Superior temporal gyrus (tissue), 1 donor: ENCODE measurements around the gene ASB1.
A peak's percentile ranks its signal among the peaks of the same experiment; 100 is the strongest.
"Not testable (repeated sequence)": the region's sequence is repeated elsewhere in the genome, so short reads cannot be mapped to it uniquely, and the experiment has no call there.

Experiments used
- DNase-seq: peaks from one replicate; pipeline ENCODE4 v3.0.0-alpha.2; 2016; ENCODE audit errors: extremely low spot score

Gene ASB1

GRCh38 chr2:238423561-238424312 lies 3.0 kb upstream of the ASB1 start:
- DNase-seq, result no peak

GRCh38 chr2:238424313-238424700 lies 2.4 kb upstream of the ASB1 start:
- DNase-seq, result no peak

- no peak for DNase-seq
Measured at GRCh38 chr2:238425505-238425978, 1.2 kb upstream of the ASB1 start.

GRCh38 chr2:238425979-238426567 lies 654 bp upstream of the ASB1 start:
- peak; percentile 34 for DNase-seq

GRCh38 chr2:238427435-238428162 lies 872 bp downstream of the ASB1 start:
- DNase-seq, result no peak

- DNase-seq, result no peak
Measured at GRCh38 chr2:238428866-238429265, 2.1 kb downstream of the ASB1 start.

- DNase-seq, result no peak
Measured at GRCh38 chr2:238430781-238431180, 4.1 kb downstream of the ASB1 start.

- no peak for DNase-seq
Measured at GRCh38 chr2:238431456-238431855, 4.7 kb downstream of the ASB1 start.

GRCh38 chr2:238433300-238433915 lies 6.7 kb downstream of the ASB1 start:
- no peak for DNase-seq

GRCh38 chr2:238433941-238434845 lies 7.5 kb downstream of the ASB1 start:
- DNase-seq, result no peak

GRCh38 chr2:238434846-238435751 lies 8.4 kb downstream of the ASB1 start:
- no peak for DNase-seq

- no peak for DNase-seq
Measured at GRCh38 chr2:238435752-238436096, 9.0 kb downstream of the ASB1 start.

- no peak for DNase-seq
Measured at GRCh38 chr2:238438856-238439849, 12.4 kb downstream of the ASB1 start.

GRCh38 chr2:238439917-238440316 lies 13.2 kb downstream of the ASB1 start:
- DNase-seq, result no peak

- DNase-seq, result no peak
Measured at GRCh38 chr2:238440331-238440730, 13.6 kb downstream of the ASB1 start.

- no peak for DNase-seq
Measured at GRCh38 chr2:238440767-238441166, 14.0 kb downstream of the ASB1 start.

GRCh38 chr2:238441262-238442114 lies 14.8 kb downstream of the ASB1 start:
- no peak for DNase-seq

GRCh38 chr2:238442257-238442656 lies 15.5 kb downstream of the ASB1 start:
- DNase-seq, result not testable (repeated sequence)
